PC-3 (cell line): ENCODE results near the gene GAS2L1.

Experiments
- EZH2 ChIP-seq: fragments of 300-600 bp; sonication (generic); IDR thresholded peaks from one replicate; pipeline ENCODE4 v1.6.1; 2017; ENCODE audit warnings: antibody characterized with exemption, mild to moderate bottlenecking, low read length; ENCODE audit not compliant: unreplicated experiment
- EZH2phosphoT487 ChIP-seq: fragments of 300-600 bp; sonication (generic); IDR thresholded peaks from 2 replicates; pipeline ENCODE4 v1.6.1; 2018; ENCODE audit warnings: mild to moderate bottlenecking, antibody characterized with exemption, low read length, borderline replicate concordance
- TF ChIP-seq, protein P1 (sequence below): fragments of 300-600 bp; sonication (generic); conservative IDR thresholded peaks from 2 replicates; pipeline ENCODE4 v1.5.1; 2017; ENCODE audit warnings: antibody characterized with exemption, low read depth, mild to moderate bottlenecking, low read length

DNA sequence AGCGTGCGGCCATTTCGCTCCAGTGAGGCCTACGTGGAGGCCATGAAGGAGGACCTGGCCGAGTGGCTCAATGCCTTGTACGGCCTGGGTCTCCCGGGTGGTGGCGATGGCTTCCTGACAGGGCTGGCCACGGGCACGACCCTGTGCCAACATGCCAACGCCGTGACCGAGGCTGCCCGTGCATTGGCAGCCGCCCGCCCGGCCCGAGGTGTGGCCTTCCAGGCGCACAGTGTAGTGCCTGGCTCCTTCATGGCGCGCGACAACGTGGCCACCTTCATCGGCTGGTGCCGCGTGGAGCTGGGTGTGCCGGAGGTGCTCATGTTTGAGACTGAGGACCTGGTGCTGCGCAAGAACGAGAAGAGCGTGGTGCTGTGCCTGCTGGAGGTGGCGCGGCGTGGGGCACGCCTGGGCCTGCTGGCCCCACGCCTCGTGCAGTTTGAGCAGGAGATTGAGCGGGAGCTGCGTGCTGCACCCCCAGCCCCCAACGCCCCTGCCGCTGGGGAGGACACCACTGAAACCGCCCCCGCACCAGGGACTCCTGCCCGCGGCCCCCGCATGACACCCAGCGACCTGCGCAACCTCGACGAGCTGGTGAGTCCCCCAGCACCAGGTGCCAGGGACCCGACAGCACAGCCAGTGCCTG is 1.8 kb downstream of the GAS2L1 start:
- TF ChIP-seq EZH2 (no peak), EZH2phosphoT487 (no peak)
- TF ChIP-seq, protein P1, sequence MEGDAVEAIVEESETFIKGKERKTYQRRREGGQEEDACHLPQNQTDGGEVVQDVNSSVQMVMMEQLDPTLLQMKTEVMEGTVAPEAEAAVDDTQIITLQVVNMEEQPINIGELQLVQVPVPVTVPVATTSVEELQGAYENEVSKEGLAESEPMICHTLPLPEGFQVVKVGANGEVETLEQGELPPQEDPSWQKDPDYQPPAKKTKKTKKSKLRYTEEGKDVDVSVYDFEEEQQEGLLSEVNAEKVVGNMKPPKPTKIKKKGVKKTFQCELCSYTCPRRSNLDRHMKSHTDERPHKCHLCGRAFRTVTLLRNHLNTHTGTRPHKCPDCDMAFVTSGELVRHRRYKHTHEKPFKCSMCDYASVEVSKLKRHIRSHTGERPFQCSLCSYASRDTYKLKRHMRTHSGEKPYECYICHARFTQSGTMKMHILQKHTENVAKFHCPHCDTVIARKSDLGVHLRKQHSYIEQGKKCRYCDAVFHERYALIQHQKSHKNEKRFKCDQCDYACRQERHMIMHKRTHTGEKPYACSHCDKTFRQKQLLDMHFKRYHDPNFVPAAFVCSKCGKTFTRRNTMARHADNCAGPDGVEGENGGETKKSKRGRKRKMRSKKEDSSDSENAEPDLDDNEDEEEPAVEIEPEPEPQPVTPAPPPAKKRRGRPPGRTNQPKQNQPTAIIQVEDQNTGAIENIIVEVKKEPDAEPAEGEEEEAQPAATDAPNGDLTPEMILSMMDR = no peak
